ENCODE measurements around the gene TTC21B. TPM values are rescaled to one million over a fixed set of nuclear protein-coding genes. Genes with fewer than 3 reads are reported as not detected.

TTC21B gene
- total RNA-seq, 6 experiments from 2014 or later: 4.7 to 8.9 (median 7.2) TPM

DNA sequence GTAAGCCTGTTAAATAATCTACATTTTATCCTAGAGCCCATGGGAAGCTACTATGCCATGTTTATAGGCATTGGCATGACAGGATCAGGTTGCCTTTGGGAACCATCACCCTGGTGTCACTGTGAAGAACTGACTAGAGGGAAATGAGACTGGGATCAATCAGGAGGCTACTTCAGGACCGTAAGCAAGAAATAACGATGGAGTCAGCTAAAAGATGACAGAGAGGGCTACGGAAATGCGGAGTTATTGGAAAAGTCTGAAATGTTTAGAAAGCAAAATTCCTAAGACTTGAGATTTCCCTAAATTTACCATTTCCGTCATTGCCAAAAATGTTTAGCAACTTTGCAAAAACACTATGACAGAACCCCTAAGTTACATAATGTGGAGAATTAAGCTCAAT is 50.2 kb downstream of the TTC21B start:
- Histone ChIP-seq H3K36me3 (peaks cover 0 to 15% (median 6%) of the 10 kb centered on the region in 4 donors), H3K27me3 (no peaks in the 10 kb centered on the region), H3K4me3 (no peak overlapping the region), H3K27ac (no peak overlapping the region), H3K9me3 (no peaks in the 10 kb centered on the region), H3K4me1 (no peaks in the 10 kb centered on the region)
- peak in 1 of 4 donors; percentile 10 for ATAC-seq
- TF ChIP-seq, protein P1, sequence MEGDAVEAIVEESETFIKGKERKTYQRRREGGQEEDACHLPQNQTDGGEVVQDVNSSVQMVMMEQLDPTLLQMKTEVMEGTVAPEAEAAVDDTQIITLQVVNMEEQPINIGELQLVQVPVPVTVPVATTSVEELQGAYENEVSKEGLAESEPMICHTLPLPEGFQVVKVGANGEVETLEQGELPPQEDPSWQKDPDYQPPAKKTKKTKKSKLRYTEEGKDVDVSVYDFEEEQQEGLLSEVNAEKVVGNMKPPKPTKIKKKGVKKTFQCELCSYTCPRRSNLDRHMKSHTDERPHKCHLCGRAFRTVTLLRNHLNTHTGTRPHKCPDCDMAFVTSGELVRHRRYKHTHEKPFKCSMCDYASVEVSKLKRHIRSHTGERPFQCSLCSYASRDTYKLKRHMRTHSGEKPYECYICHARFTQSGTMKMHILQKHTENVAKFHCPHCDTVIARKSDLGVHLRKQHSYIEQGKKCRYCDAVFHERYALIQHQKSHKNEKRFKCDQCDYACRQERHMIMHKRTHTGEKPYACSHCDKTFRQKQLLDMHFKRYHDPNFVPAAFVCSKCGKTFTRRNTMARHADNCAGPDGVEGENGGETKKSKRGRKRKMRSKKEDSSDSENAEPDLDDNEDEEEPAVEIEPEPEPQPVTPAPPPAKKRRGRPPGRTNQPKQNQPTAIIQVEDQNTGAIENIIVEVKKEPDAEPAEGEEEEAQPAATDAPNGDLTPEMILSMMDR (IDR thresholded peaks at IDR 0.05): no peak
- TF ChIP-seq POLR2A (IDR thresholded peaks at IDR 0.05): no peak
- 92% methylated on average over 5 of the region's 5 CpGs for WGBS (ENCODE audit: insufficient coverage, low coverage, low lambda C conversion rate, missing lambda C conversion rate)
- intact Hi-C loops (cut with DNase I): no loop called here
- DNase-seq: no peak

DNA sequence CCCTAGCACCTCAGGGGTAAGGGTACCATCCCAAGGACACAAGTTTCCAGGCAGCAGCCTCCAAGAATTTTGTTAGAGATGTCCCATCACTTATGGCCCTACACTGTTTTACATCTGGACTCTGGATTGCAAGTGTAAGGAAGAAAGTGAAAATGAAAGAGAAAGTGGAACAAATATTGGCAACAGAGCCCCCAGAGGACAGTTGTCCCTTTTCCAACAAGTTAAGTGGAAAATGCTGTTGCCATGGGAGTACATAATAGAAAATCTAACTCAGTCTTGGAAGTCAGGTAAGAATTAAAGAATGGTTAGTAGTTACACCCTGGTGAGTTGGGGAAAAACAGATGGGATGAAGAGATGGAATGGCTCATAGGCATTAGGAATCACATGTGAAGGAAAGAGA is 50.6 kb downstream of the TTC21B start:
- no peak overlapping the region for H3K4me3 ChIP-seq
- no peaks in the 10 kb centered on the region for H3K9me3 ChIP-seq
- TF ChIP-seq POLR2A (IDR thresholded peaks at IDR 0.05): no peak
- TF ChIP-seq, protein P1 (IDR thresholded peaks at IDR 0.05): peak in 3 of 4 donors; percentile 7 to 23 (median 20)
- peaks cover 0 to 18% (median 7%) of the 10 kb centered on the region in 4 donors for H3K36me3 ChIP-seq
- intact Hi-C loops (cut with DNase I): no loop called here
- ATAC-seq (peak; percentile 75 to 95 (median 90)), DNase-seq (no peak)
- no peaks in the 10 kb centered on the region for H3K4me1 ChIP-seq
- no peaks in the 10 kb centered on the region for H3K27me3 ChIP-seq
- no peak overlapping the region for H3K27ac ChIP-seq

DNA sequence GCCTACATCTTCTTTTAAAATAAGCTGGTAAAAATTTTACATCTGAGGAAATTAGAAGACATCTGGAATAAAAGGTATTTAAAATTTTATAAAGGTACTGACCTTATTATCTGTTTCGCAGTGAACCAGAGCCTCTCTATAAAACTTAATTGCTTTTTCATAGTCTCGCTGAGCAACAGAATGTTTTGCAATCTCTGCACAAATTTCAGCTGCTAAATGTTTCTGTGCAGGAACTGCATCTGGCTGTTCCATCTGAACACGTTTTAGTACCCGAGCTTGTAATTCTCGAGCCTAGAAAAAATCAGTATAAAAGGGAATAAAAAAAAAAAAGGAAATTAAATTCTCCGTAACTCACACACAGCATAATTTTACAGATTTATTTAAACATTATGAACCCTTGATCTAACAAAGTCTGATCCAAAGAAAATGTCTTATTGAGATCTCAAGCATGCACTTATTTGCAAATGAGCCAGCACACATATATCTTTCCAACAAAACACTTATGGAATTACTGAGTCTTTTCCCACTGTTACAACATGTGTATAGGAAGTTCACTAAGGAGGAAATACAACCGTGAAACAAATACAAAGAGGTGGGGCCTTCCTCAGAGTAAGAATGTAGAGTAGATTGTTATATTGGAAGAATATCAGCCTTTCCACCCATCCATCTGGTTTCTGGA is 51.8 kb downstream of the TTC21B start:
- no peak for ATAC-seq
- no peak for TF ChIP-seq POLR2A (IDR thresholded peaks at IDR 0.05)
- TF ChIP-seq, protein P1 (IDR thresholded peaks at IDR 0.05): no peak
- H3K9me3 ChIP-seq: no peaks in the 10 kb centered on the region
- peaks cover 0 to 22% (median 7%) of the 10 kb centered on the region in 4 donors for H3K36me3 ChIP-seq
- intact Hi-C loops (cut with DNase I): no loop called here
- no peaks in the 10 kb centered on the region for H3K27me3 ChIP-seq
- H3K4me1 ChIP-seq: no peaks in the 10 kb centered on the region
- WGBS (ENCODE audit: insufficient coverage, low coverage, low lambda C conversion rate, missing lambda C conversion rate): 84% methylated on average over 7 of the region's 7 CpGs
- H3K27ac ChIP-seq: no peak overlapping the region
- DNase-seq: no peak
- H3K4me3 ChIP-seq: no peak overlapping the region

DNA sequence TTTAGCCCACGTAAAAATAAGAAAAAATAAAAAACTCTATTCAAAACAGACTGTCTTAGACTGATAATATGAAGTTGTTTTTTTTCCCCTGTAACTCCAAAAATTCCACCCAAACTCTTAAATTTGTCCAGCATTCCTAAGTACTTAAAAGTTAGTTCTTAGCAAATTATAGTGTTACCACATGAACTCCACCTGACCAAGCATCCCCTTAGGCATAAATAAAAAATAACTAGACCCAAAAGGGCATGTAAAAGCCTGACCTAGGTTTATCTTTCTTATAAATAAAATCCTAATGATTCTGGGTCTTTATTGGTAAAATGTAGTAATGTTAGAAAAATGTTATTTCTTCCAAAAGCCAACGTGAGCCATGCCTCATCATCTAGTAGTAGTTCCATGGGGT is 54.3 kb downstream of the TTC21B start:
- TF ChIP-seq, protein P1 (IDR thresholded peaks at IDR 0.05): no peak
- no peak for TF ChIP-seq POLR2A (IDR thresholded peaks at IDR 0.05)
- WGBS (ENCODE audit: insufficient coverage, low coverage, low lambda C conversion rate, missing lambda C conversion rate): 91% methylated on average over 2 of the region's 2 CpGs
- H3K4me3 ChIP-seq: no peak overlapping the region
- peaks cover 0 to 22% (median 5%) of the 10 kb centered on the region in 4 donors for H3K36me3 ChIP-seq
- H3K9me3 ChIP-seq: no peaks in the 10 kb centered on the region
- H3K4me1 ChIP-seq: no peaks in the 10 kb centered on the region
- H3K27ac ChIP-seq: no peak overlapping the region
- intact Hi-C loops (cut with DNase I): no loop called here
- no peak for DNase-seq
- H3K27me3 ChIP-seq: no peaks in the 10 kb centered on the region
- ATAC-seq: no peak
